ENCODE data around the gene PLEKHF1.

- TF ChIP-seq EP300 (IDR thresholded peaks at IDR 0.05; ENCODE audit: borderline replicate concordance) (no peak), NFIC (IDR thresholded peaks at IDR 0.05) (no peak)
These were observed at the start of gene PLEKHF1 for GRCh38 chr19:29665215-29665825.
